ENCODE measurements around the gene RTN4IP1.

The RTN4IP1 gene

GRCh38 chr6:106574741-106575458 is 54.4 kb downstream of the RTN4IP1 start:
- Histone ChIP-seq H3F3A (ENCODE audit: low read depth) (no peaks in the 10 kb centered on the region), H3K9me2 (replicated peaks; ENCODE audit: low read depth, low read length) (no peaks in the 10 kb centered on the region), H3K79me2 (ENCODE audit: insufficient read depth, low read length) (no peaks in the 10 kb centered on the region), H4K20me1 (ENCODE audit: insufficient read depth, low read length, poor library complexity, severe bottlenecking) (no peaks in the 10 kb centered on the region), H3K9me3 (ENCODE audit: insufficient read depth, low read depth, low read length) (no peaks in the 10 kb centered on the region), H3K27me3 (ENCODE audit: insufficient read depth, low read length, poor library complexity, severe bottlenecking) (no peaks in the 10 kb centered on the region), H3K4me1 (ENCODE audit: insufficient read depth, low read length, poor library complexity, severe bottlenecking) (no peaks in the 10 kb centered on the region), H2AFZ (ENCODE audit: low read length) (no peak overlapping the region), H3K4me2 (ENCODE audit: low read depth, low read length, poor library complexity, severe bottlenecking) (no peak overlapping the region), H3K36me3 (ENCODE audit: insufficient read depth, low read length) (peaks cover 12% of the 10 kb centered on the region; the same call in 1 of the 2 replicates), H3K9ac (ENCODE audit: low read depth, low read length, poor library complexity, severe bottlenecking) (no peak overlapping the region), H3K4me3 (ENCODE audit: low read length, poor library complexity, severe bottlenecking) (no peak overlapping the region)
- no peak for TF ChIP-seq CTCF (conservative IDR thresholded peaks at IDR 0.05; ENCODE audit: low read length)
- no peak for TF ChIP-seq EZH2phosphoT487 (IDR thresholded peaks at IDR 0.05; ENCODE audit: borderline replicate concordance)

GRCh38 chr6:106572875-106573585 is 56.3 kb downstream of the RTN4IP1 start:
- Histone ChIP-seq H3K9me2 (replicated peaks; ENCODE audit: low read depth, low read length) (no peaks in the 10 kb centered on the region), H3K9ac (ENCODE audit: low read depth, low read length, poor library complexity, severe bottlenecking) (no peak overlapping the region), H3K4me3 (ENCODE audit: low read length, poor library complexity, severe bottlenecking) (no peak overlapping the region), H3F3A (ENCODE audit: low read depth) (no peaks in the 10 kb centered on the region), H3K36me3 (ENCODE audit: insufficient read depth, low read length) (peaks cover 23% of the 10 kb centered on the region), H2AFZ (ENCODE audit: low read length) (no peak overlapping the region), H3K4me2 (ENCODE audit: low read depth, low read length, poor library complexity, severe bottlenecking) (no peak overlapping the region), H3K4me1 (ENCODE audit: insufficient read depth, low read length, poor library complexity, severe bottlenecking) (no peaks in the 10 kb centered on the region), H3K79me2 (ENCODE audit: insufficient read depth, low read length) (no peaks in the 10 kb centered on the region), H4K20me1 (ENCODE audit: insufficient read depth, low read length, poor library complexity, severe bottlenecking) (no peaks in the 10 kb centered on the region), H3K9me3 (ENCODE audit: insufficient read depth, low read depth, low read length) (no peaks in the 10 kb centered on the region), H3K27me3 (ENCODE audit: insufficient read depth, low read length, poor library complexity, severe bottlenecking) (no peaks in the 10 kb centered on the region)
- no peak for TF ChIP-seq CTCF (conservative IDR thresholded peaks at IDR 0.05; ENCODE audit: low read length)
- TF ChIP-seq EZH2phosphoT487 (IDR thresholded peaks at IDR 0.05; ENCODE audit: borderline replicate concordance), result no peak

GRCh38 chr6:106572436-106572835 is 56.9 kb downstream of the RTN4IP1 start:
- Histone ChIP-seq H3K27me3 (ENCODE audit: insufficient read depth, low read length, poor library complexity, severe bottlenecking) (no peaks in the 10 kb centered on the region), H3K79me2 (ENCODE audit: insufficient read depth, low read length) (no peaks in the 10 kb centered on the region), H4K20me1 (ENCODE audit: insufficient read depth, low read length, poor library complexity, severe bottlenecking) (no peaks in the 10 kb centered on the region), H3K36me3 (ENCODE audit: insufficient read depth, low read length) (peaks cover 23% of the 10 kb centered on the region), H3K4me3 (ENCODE audit: low read length, poor library complexity, severe bottlenecking) (no peak overlapping the region), H3K9ac (ENCODE audit: low read depth, low read length, poor library complexity, severe bottlenecking) (no peak overlapping the region), H2AFZ (ENCODE audit: low read length) (no peak overlapping the region), H3K4me2 (ENCODE audit: low read depth, low read length, poor library complexity, severe bottlenecking) (no peak overlapping the region), H3K9me3 (ENCODE audit: insufficient read depth, low read depth, low read length) (no peaks in the 10 kb centered on the region), H3F3A (ENCODE audit: low read depth) (no peaks in the 10 kb centered on the region), H3K9me2 (replicated peaks; ENCODE audit: low read depth, low read length) (no peaks in the 10 kb centered on the region), H3K4me1 (ENCODE audit: insufficient read depth, low read length, poor library complexity, severe bottlenecking) (no peaks in the 10 kb centered on the region)
- TF ChIP-seq EZH2phosphoT487 (IDR thresholded peaks at IDR 0.05; ENCODE audit: borderline replicate concordance) (no peak), CTCF (conservative IDR thresholded peaks at IDR 0.05; ENCODE audit: low read length) (no peak)
